ACHN (cell line): ENCODE results near the gene FAF2.
"Not testable (repeated sequence)": the region's sequence is repeated elsewhere in the genome, so short reads cannot be mapped to it uniquely, and the experiment has no call there.

Source experiments
- DNase-seq: peaks from one replicate; pipeline ENCODE4 v3.0.0-alpha.2; 2015
- in situ Hi-C: cut with HindIII; loops from 2 replicates; pipeline ENCODE4 v1.10.0; 2017; ENCODE audit warnings: low sequenced_read_pairs, low pct_ligation_motif_present, low pct_unique_long_range_greater_than_20kb

The FAF2 gene

DNA sequence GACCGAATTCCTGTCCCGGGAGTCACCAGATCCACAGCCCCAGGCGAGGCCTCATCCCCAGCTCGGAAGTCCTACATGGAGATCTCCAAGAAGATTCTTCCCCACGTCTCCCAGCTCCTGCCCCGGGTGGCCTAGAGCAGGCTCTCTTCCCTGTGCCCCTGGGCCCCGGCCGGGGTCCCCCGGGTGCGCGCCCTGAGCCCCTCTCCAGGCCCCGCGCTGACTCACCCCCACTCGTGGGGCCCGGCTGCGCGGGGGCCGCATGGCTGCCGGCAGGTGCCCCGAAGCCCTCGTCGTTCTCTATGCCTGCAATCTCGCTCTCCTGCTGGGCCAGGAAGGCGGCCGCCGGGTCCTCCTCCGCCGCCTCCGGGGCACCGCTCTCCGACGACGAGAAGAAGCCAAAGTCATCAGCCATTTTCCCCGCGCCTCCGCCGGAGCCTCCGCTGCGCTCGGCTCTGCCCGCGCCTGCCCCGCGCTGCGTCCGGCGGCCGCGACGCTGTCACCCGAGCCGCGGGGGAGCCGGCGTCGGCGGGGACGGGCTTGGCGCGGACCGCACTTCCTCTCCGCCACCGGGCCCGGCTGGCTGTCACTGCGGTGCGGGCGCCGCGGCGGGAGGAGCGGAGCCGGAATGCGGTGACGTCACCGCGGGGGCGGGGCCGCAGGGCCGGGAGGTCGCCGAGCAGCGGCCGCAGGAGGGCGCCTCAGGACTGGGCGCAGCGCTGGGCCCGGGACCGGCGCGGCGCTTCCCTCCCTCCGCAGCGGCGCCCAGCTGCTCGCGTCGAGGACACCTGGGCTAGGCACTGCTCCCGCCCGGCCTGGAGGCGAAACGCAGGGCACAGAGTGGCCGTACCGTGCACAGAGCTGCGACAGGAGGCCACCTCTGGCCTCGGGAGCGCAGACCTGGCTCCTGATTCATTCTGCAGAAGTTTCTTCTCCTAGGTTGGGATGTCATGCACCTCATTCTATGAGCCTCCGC is 31.9 kb upstream of the FAF2 start, which contains the start of gene CLTB:
CLTB (minus strand) TSS at position 588 of the 973 bp plus-strand sequence; CDS start at position 412, 176 bp downstream.
- in situ Hi-C loops = no loop called here
- peak; percentile 79 for DNase-seq

GRCh38 chr5:176416965-176417364 is 31.2 kb upstream of the FAF2 start:
- in situ Hi-C loops = no loop called here
- DNase-seq = no peak

GRCh38 chr5:176418251-176418650 is 29.9 kb upstream of the FAF2 start:
- no peak for DNase-seq
- in situ Hi-C loops = no loop called here

DNA sequence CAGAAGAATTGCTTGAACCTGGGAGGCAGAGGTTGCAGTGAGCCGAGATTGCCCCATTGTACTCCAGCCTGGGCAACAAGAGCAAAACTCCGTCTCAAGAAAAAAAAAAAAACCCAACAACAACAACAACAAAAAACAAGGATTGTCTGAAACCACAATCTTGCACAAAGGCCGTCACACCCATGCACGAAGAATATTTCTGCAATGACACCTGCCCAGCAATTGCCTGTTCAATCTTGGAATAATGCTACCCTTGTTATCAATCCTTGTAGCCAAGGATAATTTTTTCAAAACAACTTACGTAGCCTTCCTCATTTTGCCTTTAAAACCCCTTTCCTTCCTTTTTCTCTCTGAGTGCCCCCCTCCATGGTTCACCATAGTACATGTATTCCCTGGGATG is 28.1 kb upstream of the FAF2 start:
- in situ Hi-C loops = no loop called here

DNA sequence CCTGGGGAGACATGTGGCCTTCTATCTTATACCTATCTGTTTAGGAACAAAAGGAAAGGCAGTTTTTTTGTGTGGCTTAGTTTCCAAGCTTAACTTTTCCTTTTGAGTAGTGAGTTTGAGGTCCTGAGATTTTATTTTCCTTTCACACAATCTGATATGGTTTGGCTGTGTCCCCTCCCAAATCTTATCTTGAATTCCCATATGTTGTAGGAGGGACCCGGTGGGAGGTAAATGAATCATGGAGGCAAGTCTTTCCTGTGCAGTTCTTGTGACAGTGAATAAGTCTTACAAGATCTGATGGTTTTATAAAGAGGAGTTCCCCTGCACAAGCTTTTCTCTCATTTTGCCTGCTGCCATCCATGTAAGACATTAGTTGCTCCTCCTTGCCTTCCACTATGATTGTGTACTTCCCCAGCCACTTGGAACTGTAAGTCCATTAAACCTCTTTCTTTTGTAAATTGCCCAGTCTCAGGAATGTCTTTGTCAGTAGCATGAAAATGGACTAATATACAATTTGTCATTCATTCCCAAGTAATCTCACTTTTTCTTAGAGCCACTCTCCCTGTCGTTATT is 27.1 kb upstream of the FAF2 start:
- in situ Hi-C loops = no loop called here
- DNase-seq = no peak

More for the DNA sequence above, 28.1 kb upstream of the FAF2 start:
- DNase-seq = no peak

- no peak for DNase-seq
- in situ Hi-C loops = no loop called here
Observed at GRCh38 chr5:176424181-176424580, 24.0 kb upstream of the FAF2 start.

- DNase-seq = no peak
- in situ Hi-C loops = no loop called here
Observed at GRCh38 chr5:176425138-176425537, 23.0 kb upstream of the FAF2 start.

DNA sequence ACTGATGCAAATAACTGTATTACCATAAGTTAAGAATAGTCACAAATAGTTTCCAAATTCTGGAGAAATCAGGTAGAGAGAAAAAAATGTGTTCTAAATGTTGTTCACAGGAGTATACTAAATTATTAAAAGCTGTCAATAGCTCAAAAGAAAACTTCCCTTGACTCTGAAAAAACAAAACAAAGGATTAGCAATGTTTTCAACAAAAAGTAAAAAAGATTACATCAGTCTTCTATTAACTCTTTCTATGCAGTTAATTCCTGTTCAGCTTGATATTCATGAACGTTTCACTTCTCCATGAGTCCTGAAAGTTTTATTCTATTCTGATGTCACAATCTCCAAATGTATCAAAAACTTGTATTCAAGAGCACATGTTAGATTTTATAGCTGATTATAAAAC is 22.4 kb upstream of the FAF2 start:
- DNase-seq = no peak
- in situ Hi-C loops = no loop called here

DNA sequence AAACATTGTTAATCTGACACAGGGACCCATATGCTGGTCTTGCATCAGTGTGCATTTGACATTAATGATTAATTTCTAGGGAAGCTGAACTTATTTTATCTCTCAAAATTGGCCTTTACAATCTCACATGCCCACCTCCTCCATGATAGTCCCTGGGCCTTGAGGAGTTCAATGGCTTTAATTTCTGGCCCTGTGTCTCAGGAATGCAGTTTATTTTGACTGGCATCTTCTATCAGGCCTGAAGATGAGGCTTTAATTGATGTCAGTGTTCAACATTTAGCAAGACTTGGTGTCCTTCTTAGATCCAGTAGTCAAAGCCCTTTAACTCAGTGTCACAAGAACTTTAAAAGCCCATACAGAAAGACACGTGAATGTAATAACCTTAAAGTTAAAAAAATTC is 21.3 kb upstream of the FAF2 start:
- DNase-seq = no peak
- in situ Hi-C loops = no loop called here

DNA sequence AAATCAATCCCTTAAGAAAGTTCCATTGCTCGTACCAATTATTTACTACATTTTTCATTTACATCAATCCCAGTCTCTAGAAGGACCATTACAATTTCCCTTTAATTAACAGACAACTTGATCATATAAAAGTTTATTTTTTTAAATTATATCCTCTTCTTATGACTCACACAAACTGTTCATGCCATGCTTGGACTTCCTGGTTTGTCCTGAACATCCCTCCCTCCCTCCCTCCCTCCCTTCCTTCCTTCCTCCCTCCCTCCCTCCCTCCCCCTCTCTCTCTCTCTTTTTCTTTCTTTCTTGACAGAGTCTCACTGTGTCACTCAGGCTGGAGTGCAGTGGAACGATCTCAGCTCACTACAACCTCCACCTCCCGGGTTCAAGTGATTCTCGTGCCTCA is 20.2 kb upstream of the FAF2 start:
- in situ Hi-C loops = no loop called here
- DNase-seq = no peak

GRCh38 chr5:176429972-176430371 is 18.2 kb upstream of the FAF2 start:
- DNase-seq = no peak
- in situ Hi-C loops = no loop called here

- DNase-seq = no peak
- in situ Hi-C loops = no loop called here
Observed at GRCh38 chr5:176432707-176433106, 15.5 kb upstream of the FAF2 start.

DNA sequence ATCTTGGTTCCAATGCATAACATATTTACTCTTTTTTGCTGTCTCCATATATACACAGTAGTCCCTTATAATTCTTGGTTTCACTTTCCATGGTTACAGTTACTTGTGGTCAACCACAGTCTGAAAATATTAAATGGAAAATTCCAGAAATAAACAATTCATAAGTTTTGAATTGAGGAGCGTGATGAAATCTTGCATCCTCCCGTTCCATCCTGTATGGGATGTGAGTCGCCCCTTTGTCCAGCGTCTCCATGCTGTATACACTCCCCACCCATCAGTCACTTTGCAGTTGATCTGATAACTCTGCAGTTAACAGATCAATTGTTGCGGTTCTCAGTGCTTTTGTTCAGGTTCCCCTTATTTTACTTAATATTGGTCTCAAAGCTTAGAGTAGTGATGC is 11.5 kb upstream of the FAF2 start:
- no peak for DNase-seq
- in situ Hi-C loops = no loop called here

- in situ Hi-C loops = no loop called here
- DNase-seq = no peak
Observed at GRCh38 chr5:176438959-176439757, 9.0 kb upstream of the FAF2 start.

GRCh38 chr5:176440927-176441706 is 7.1 kb upstream of the FAF2 start:
- in situ Hi-C loops = no loop called here
- DNase-seq = no peak

- in situ Hi-C loops = no loop called here
- no peak for DNase-seq
Observed at GRCh38 chr5:176441921-176442323, 6.3 kb upstream of the FAF2 start.

- in situ Hi-C loops, DNase-seq: not testable (repeated sequence)
Observed at GRCh38 chr5:176442911-176443310, 5.3 kb upstream of the FAF2 start.

DNA sequence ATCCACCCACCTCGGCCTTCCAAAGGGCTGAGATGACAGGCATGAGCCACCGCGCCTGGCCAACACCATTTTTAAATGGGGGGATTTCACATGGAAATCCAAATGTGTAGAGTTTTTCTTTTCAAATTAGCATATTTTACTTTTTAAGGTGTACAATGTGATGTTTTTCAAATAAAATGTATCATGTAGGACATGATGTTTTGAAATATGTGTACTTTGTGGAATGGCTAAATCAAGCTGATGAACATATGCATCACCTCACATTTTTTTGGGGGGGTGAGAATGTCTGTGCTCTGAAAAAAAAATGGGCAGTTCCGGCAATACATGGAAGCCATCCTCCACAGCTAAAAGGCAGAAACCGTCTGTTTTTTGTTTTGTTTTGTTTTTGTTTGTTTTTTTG is 3.4 kb upstream of the FAF2 start:
- DNase-seq = no peak
- in situ Hi-C loops = no loop called here
